Body of pancreas (tissue), 4 donors: ENCODE results near the gene RAB34.

Source experiments
- POLR2A ChIP-seq, 3 donors: fragments of 450-650 bp; IDR thresholded peaks; one replicate each; pipeline ENCODE4 v1.6.1; 2016; ENCODE audit warnings: antibody characterized with exemption in 3 of 3, mild to moderate bottlenecking in 2 of 3
- TF ChIP-seq, protein P1 (sequence below), 7 experiments: fragments of 450-650 bp in 4 of 7; fragments of 200-600 bp in 3 of 7; sonication (generic) in 3 of 7; IDR thresholded peaks; one replicate each; pipeline ENCODE4 v1.5.1; 2016 to 2019; ENCODE audit warnings: antibody characterized with exemption in 7 of 7

- TF ChIP-seq, protein P1, sequence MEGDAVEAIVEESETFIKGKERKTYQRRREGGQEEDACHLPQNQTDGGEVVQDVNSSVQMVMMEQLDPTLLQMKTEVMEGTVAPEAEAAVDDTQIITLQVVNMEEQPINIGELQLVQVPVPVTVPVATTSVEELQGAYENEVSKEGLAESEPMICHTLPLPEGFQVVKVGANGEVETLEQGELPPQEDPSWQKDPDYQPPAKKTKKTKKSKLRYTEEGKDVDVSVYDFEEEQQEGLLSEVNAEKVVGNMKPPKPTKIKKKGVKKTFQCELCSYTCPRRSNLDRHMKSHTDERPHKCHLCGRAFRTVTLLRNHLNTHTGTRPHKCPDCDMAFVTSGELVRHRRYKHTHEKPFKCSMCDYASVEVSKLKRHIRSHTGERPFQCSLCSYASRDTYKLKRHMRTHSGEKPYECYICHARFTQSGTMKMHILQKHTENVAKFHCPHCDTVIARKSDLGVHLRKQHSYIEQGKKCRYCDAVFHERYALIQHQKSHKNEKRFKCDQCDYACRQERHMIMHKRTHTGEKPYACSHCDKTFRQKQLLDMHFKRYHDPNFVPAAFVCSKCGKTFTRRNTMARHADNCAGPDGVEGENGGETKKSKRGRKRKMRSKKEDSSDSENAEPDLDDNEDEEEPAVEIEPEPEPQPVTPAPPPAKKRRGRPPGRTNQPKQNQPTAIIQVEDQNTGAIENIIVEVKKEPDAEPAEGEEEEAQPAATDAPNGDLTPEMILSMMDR (IDR thresholded peaks at IDR 0.05) = peak in 1 of 7 experiments; percentile 5
- TF ChIP-seq POLR2A (IDR thresholded peaks at IDR 0.05) = no peak
Measured at GRCh38 chr17:28725166-28725659, 7.5 kb upstream of the RAB34 start.
